ENCODE results near the gene EPM2AIP1. TPM values are rescaled to one million over a fixed set of nuclear protein-coding genes. Genes with fewer than 3 reads are reported as not detected.
A peak's percentile ranks its signal among the peaks of the same experiment; 100 is the strongest.

Gene EPM2AIP1
- total RNA-seq, 4 donors from 2014 or later: 5.3 to 24.4 (median 10.0) TPM

DNA sequence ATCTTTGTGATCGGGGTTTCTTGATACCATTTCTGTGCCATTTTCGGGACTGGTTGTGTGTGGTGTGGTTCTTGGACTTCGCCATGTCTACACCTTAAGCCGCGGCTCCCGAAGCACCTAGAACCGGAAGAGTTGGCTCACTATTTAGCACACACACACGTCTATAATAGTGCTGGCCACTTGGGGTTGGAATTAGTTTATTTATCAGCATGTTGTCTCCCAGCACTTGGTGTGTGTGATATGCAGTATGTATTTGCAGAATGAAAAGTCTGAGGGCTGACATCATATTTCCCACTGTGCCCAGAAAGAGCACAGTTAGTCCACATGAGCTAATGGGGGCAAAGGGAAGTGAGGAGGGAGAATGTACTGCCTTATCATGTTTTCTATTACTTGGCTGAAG, 24.0 kb upstream of the EPM2AIP1 start:
- no peaks in the 10 kb centered on the region for H3K4me1 ChIP-seq
- H3K9me3 ChIP-seq: no peaks in the 10 kb centered on the region
- no peak overlapping the region for H3K4me3 ChIP-seq
- TF ChIP-seq EP300 (IDR thresholded peaks at IDR 0.05): no peak
- TF ChIP-seq CTCF (IDR thresholded peaks at IDR 0.05): no peak
- no peak for TF ChIP-seq POLR2A (IDR thresholded peaks at IDR 0.05)
- no peak for TF ChIP-seq POLR2AphosphoS5 (IDR thresholded peaks at IDR 0.05)
- peaks cover 94% of the 10 kb centered on the region for H3K36me3 ChIP-seq
- no peak for DNase-seq (ENCODE audit: low spot score in 2 of 2)
- H3K27me3 ChIP-seq: no peaks in the 10 kb centered on the region
- 97% methylated on average over 8 of the region's 8 CpGs for WGBS
- no peak overlapping the region for H3K27ac ChIP-seq

- WGBS: 94% methylated on average over 5 of the region's 5 CpGs
- no peaks in the 10 kb centered on the region for H3K4me1 ChIP-seq
- H3K36me3 ChIP-seq: peaks cover 93% of the 10 kb centered on the region
- no peak overlapping the region for H3K4me3 ChIP-seq
- no peaks in the 10 kb centered on the region for H3K27me3 ChIP-seq
- H3K9me3 ChIP-seq: no peaks in the 10 kb centered on the region
- no peak overlapping the region for H3K27ac ChIP-seq
- TF ChIP-seq POLR2A (IDR thresholded peaks at IDR 0.05) (no peak), CTCF (IDR thresholded peaks at IDR 0.05) (no peak), POLR2AphosphoS5 (IDR thresholded peaks at IDR 0.05) (no peak), EP300 (IDR thresholded peaks at IDR 0.05) (no peak)
- DNase-seq (ENCODE audit: low spot score in 2 of 2): no peak
Measured at GRCh38 chr3:37015642-37016041, 22.7 kb upstream of the EPM2AIP1 start.

DNA sequence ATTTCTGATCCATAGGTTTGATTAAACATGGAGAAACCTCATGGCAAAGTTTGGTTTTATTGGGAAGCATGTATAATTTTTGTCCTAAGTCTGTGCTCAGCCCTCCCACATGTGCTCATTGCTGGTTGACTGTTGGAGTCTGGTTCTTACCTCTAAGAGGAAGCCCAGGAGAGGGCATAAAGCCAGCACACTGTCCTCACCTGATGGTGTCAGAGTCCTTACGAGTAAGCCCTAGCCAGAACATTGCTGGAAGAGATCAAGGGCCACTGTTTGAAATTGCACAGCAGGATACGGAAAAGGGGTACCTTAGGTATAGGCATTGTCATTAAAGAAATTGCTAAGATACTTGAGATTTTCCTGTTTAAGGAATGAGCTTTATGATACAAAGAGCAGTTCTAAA, 21.7 kb upstream of the EPM2AIP1 start:
- Histone ChIP-seq H3K27me3 (no peaks in the 10 kb centered on the region), H3K4me3 (no peak overlapping the region), H3K27ac (no peak overlapping the region), H3K4me1 (no peaks in the 10 kb centered on the region), H3K9me3 (no peaks in the 10 kb centered on the region), H3K36me3 (peaks cover 89% of the 10 kb centered on the region)
- no peak for DNase-seq (ENCODE audit: low spot score in 2 of 2)
- TF ChIP-seq POLR2AphosphoS5 (IDR thresholded peaks at IDR 0.05) (no peak), EP300 (IDR thresholded peaks at IDR 0.05) (no peak), CTCF (IDR thresholded peaks at IDR 0.05) (no peak), POLR2A (IDR thresholded peaks at IDR 0.05) (no peak)
- 96% methylated on average over 2 of the region's 2 CpGs for WGBS

GRCh38 chr3:36993326-36994283, 674 bp upstream of the EPM2AIP1 start, which contains the start of gene MLH1:
Gene MLH1, plus strand, starts transcription at chr3:36993518. Its CDS starts 30 bp downstream, at chr3:36993548.
- TF ChIP-seq POLR2AphosphoS5 (IDR thresholded peaks at IDR 0.05): peak in 2 of 3 donors; percentile 54 to 77
- TF ChIP-seq CTCF (IDR thresholded peaks at IDR 0.05): no peak
- TF ChIP-seq EP300 (IDR thresholded peaks at IDR 0.05): peak; percentile 25
- peak; percentile 35 to 86 for TF ChIP-seq POLR2A (IDR thresholded peaks at IDR 0.05)
- peak within 1 kb of the TSS; percentile 98 for H3K27ac ChIP-seq
- H3K36me3 ChIP-seq: peaks cover 26% of the 10 kb centered on the region
- DNase-seq (ENCODE audit: low spot score in 2 of 2): peak; percentile 96 to 97
- WGBS: under 1% methylated on average over 42 of the region's 47 CpGs
- H3K4me3 ChIP-seq: peak within 1 kb of the TSS; percentile 67
- H3K9me3 ChIP-seq: no peaks in the 10 kb centered on the region
- H3K27me3 ChIP-seq: no peaks in the 10 kb centered on the region
- H3K4me1 ChIP-seq: peaks cover 48% of the 10 kb centered on the region

All from suprapubic skin (tissue), 4 donors.